Thyroid gland (tissue), 4 donors: Measurements from ENCODE around the gene RASGRF1. TPM values are rescaled to one million over a fixed set of nuclear protein-coding genes. Genes with fewer than 3 reads are reported as not detected.

ENCODE experiments used
- DNase-seq, 2 donors: peaks; one replicate each; pipeline ENCODE4 v3.0.0-alpha.2; 2019
- H3K27ac ChIP-seq, 3 donors: fragments of 200-600 bp; sonication (generic); 1 replicate in 2 of 3; 2 replicates in 1 of 3; pipeline ENCODE4 v1.5.1; 2016 to 2019; ENCODE audit warnings: mild to moderate bottlenecking in 1 of 3, moderate library complexity in 1 of 3
- H3K27me3 ChIP-seq: fragments of 200-600 bp; sonication (generic); one replicate; pipeline ENCODE4 v1.5.1; 2019
- H3K36me3 ChIP-seq, 2 donors: fragments of 200-600 bp; sonication (generic); one replicate each; pipeline ENCODE4 v1.5.1; 2016 to 2019
- H3K4me1 ChIP-seq, 2 donors: fragments of 200-600 bp; sonication (generic); one replicate each; pipeline ENCODE4 v1.5.1; 2017 to 2019
- H3K4me3 ChIP-seq, 3 donors: fragments of 200-600 bp; sonication (generic); replicated peaks in 1 of 3; 1 replicate in 2 of 3; 2 replicates in 1 of 3; pipeline ENCODE4 v1.5.1; 2016; ENCODE audit warnings: mild to moderate bottlenecking in 1 of 3
- H3K9me3 ChIP-seq: fragments of 200-600 bp; sonication (generic); one replicate; pipeline ENCODE4 v1.5.1; 2017
- POLR2A ChIP-seq, 2 donors: fragments of 450-650 bp; IDR thresholded peaks; one replicate each; pipeline ENCODE4 v1.6.1; 2017; ENCODE audit warnings: antibody characterized with exemption in 2 of 2, mild to moderate bottlenecking in 2 of 2, moderate library complexity in 1 of 2
- WGBS, 2 donors: methylation state at CpG; one replicate each; pipeline ENCODE4 v1.1.5; 2017; 5-methylcytosine and 5-hydroxymethylcytosine counted together
- intact Hi-C: fragments of 100-400 bp; cut with DNase I; formaldehyde crosslinking; loops from one replicate; pipeline ENCODE4 v1.15.1; 2023
- total RNA-seq, 4 donors: library from RNA; depleted of rRNA; stranded (reverse); fragments of >200 nt; gene quantifications; one replicate each; pipeline ENCODE4 v1.2.3, GENCODE V29; 2016
- TF ChIP-seq, protein P1 (sequence below), 6 experiments: fragments of 200-600 bp in 3 of 6; fragments of 450-650 bp in 3 of 6; sonication (generic) in 3 of 6; IDR thresholded peaks; one replicate each; pipeline ENCODE4 v1.5.1; 2016 to 2019; ENCODE audit warnings: antibody characterized with exemption in 6 of 6, mild to moderate bottlenecking in 2 of 6, inconsistent platforms in 1 of 6, moderate library complexity in 1 of 6

Gene RASGRF1
- total RNA-seq, 4 donors from 2014 or later = 0.40 TPM; not detected in 3

DNA sequence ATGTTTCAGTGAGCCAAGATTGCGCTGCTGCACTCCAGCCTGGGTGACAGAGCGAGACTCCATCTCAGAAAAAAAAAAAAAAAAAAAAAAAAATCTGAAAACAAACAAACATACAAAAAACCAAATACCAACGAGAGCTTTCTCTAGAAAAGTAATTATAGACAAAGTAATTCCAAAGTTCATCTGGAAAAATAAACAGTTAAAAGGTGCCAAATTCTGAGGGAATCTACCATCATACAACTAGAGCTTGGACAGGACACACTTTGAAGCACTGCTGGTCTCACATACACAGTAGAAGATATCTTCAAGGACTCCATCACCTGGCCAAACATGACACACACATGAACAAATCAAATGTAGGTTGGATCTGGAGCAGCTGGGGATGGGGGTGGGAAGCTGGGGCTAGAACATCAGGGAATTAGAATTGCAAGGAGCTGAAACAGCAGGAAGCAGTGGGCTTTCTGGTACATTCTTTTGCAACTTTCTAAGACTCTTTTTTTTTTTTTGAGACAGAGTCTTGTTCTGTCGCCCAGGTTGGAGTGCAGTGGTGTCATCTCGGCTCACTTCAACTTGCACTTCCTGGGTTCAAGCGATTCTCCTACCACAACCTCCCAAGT is 104.6 kb downstream of the RASGRF1 start:
- Histone ChIP-seq H3K36me3 (no peaks in the 10 kb centered on the region), H3K4me3 (no peak overlapping the region), H3K27me3 (no peaks in the 10 kb centered on the region), H3K9me3 (no peaks in the 10 kb centered on the region), H3K4me1 (peaks cover 0 to 9% of the 10 kb centered on the region in 2 donors), H3K27ac (no peak overlapping the region)
- no peak for DNase-seq
- 81 to 83% methylated on average over 6 of the region's 6 CpGs for WGBS, 2 donors
- no peak for TF ChIP-seq POLR2A (IDR thresholded peaks at IDR 0.05)
- TF ChIP-seq, protein P1, sequence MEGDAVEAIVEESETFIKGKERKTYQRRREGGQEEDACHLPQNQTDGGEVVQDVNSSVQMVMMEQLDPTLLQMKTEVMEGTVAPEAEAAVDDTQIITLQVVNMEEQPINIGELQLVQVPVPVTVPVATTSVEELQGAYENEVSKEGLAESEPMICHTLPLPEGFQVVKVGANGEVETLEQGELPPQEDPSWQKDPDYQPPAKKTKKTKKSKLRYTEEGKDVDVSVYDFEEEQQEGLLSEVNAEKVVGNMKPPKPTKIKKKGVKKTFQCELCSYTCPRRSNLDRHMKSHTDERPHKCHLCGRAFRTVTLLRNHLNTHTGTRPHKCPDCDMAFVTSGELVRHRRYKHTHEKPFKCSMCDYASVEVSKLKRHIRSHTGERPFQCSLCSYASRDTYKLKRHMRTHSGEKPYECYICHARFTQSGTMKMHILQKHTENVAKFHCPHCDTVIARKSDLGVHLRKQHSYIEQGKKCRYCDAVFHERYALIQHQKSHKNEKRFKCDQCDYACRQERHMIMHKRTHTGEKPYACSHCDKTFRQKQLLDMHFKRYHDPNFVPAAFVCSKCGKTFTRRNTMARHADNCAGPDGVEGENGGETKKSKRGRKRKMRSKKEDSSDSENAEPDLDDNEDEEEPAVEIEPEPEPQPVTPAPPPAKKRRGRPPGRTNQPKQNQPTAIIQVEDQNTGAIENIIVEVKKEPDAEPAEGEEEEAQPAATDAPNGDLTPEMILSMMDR (IDR thresholded peaks at IDR 0.05) = no peak
- intact Hi-C loops = no loop called here

DNA sequence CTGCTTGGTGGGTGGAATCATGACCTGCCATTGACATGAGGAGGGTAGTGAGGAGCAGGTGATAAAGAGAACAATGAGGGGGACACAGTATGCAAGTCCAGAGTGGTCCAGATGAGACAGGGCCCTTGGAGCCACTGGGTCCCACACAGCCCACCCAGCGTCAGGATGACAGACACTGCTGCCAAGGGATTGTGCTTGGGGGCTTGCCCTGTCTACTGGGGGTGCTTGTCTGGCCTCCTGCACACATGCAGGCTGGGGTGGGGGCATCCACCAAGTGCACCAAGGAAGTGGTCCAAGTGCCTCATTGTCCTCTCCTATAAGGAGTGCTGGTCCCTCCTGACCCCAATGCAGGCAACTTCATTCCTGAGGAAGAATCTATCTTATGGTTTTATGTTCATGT is 106.5 kb downstream of the RASGRF1 start:
- Histone ChIP-seq H3K4me3 (no peak overlapping the region), H3K9me3 (no peaks in the 10 kb centered on the region), H3K27me3 (no peaks in the 10 kb centered on the region), H3K4me1 (peaks cover 0 to 8% of the 10 kb centered on the region in 2 donors), H3K36me3 (no peaks in the 10 kb centered on the region), H3K27ac (no peak overlapping the region)
- DNase-seq = no peak
- TF ChIP-seq, protein P1 (IDR thresholded peaks at IDR 0.05) = no peak
- TF ChIP-seq POLR2A (IDR thresholded peaks at IDR 0.05) = no peak
- intact Hi-C loops = no loop called here
- 92% methylated on average over 1 of the region's 1 CpG; no CpG with 5 or more reads in 1 of the 2 donors for WGBS, 2 donors

DNA sequence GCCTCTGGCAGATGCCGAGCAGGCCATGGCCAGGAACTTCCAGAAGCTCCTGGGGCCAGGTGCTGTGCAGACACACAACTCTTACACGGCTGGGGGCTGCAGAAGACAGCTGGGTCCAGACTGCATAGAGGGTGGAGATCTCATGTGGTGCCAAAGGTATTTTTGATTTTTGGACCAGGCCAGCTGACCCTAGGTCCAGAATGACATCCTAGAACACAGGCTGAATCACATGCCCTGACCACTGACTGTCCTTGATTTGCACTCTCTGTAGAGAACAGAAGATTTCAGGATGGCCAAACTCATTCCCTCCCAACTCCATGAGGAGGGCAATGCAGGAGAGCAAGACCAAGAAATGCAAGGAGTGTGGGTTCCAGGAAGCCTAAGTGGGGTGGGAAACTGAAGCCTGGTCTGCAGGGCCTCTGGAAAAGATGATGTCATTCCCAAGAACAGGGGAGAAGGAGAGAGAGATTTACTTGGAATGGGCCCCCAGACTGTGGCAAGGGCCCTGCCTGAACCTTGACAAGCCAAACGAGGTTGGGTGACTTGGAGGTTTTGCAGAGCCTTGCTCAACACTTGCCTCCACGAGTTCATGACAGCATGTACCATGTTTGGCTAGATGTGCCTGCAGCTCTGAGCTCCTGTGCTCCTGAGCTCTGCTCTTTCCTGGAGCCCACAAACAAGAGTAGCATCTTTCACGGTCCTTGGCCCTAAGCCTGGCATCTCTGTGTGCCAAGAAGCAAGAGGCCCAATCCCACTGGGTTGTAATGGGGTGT is 107.2 kb downstream of the RASGRF1 start:
- Histone ChIP-seq H3K4me3 (no peak overlapping the region), H3K4me1 (peaks cover 0 to 4% of the 10 kb centered on the region in 2 donors), H3K27me3 (no peaks in the 10 kb centered on the region), H3K9me3 (no peaks in the 10 kb centered on the region), H3K36me3 (no peaks in the 10 kb centered on the region), H3K27ac (no peak overlapping the region)
- TF ChIP-seq POLR2A (IDR thresholded peaks at IDR 0.05) = no peak
- 68 to 84% methylated on average over 5 of the region's 5 CpGs for WGBS, 2 donors
- DNase-seq = no peak
- intact Hi-C loops = no loop called here

DNA sequence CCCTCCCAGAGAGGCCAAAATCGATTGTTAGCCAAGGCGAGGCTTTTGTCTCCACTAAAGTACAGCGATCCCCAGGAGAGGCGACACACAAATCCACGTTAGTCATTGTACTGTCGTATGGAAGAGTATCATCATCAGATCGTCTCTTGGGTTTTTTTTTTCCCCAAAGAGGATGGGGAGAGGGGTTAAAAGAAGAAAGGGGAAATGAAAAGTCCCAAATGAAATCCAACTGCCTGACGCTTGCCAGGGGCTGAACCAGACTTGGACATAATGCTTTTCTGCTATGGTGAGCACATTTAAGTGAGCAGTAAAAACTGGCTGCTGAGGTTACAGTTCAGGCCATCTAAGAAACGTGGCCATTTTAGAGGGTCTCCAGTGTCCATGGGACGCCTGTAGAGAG is 107.8 kb downstream of the RASGRF1 start:
- DNase-seq = no peak
- Histone ChIP-seq H3K27me3 (no peaks in the 10 kb centered on the region), H3K27ac (no peak overlapping the region), H3K4me1 (no peaks in the 10 kb centered on the region), H3K4me3 (no peak overlapping the region), H3K36me3 (no peaks in the 10 kb centered on the region), H3K9me3 (no peaks in the 10 kb centered on the region)
- TF ChIP-seq, protein P1 (IDR thresholded peaks at IDR 0.05) = no peak
- TF ChIP-seq POLR2A (IDR thresholded peaks at IDR 0.05) = no peak
- intact Hi-C loops = no loop called here
- WGBS, 2 donors = 73 to 83% methylated on average over 10 of the region's 10 CpGs

DNA sequence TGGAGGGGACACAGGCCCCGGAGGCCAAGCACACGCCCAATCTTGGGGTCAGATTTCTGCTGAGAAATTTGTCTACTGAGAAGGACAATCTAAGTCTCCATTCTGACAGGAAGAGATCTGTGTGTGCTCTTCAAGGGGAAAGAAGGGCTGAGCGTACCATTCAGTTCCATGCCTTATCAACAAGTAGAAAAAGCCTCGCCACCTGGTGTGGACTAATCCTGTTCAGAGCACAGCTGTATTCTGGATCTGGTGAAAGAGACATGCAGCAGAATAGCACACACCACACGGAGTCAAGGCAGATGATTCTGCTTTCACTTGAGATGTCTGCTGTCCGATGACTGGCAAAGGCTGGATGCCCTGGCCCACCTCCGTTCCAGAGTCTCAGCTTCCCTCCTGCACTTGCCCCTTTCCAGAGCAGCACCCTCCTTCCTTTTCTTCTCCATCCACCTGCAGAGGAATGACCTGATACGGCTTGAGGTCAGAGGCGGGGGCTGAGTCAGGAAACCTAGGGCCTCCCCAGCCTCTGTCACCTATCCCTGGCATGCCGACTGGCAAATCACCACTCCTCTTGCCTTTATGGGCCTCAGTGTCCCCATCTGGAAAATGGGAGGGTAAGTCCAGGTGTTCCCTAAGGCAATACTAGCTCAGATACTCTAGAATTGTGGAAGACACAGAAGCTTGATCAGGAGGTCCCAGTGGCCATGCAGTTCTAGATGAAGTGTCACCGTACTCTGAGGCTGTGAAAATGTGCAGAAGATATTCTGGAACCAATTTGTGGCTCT is 108.9 kb downstream of the RASGRF1 start:
- Histone ChIP-seq H3K9me3 (no peaks in the 10 kb centered on the region), H3K27me3 (no peaks in the 10 kb centered on the region), H3K36me3 (no peaks in the 10 kb centered on the region), H3K4me1 (no peaks in the 10 kb centered on the region), H3K4me3 (no peak overlapping the region), H3K27ac (no peak overlapping the region)
- no peak for TF ChIP-seq POLR2A (IDR thresholded peaks at IDR 0.05)
- TF ChIP-seq, protein P1 (IDR thresholded peaks at IDR 0.05) = no peak
- no peak for DNase-seq
- intact Hi-C loops = no loop called here
- WGBS, 2 donors = 95% methylated on average over 10 to 11 of the region's 11 CpGs
